VCaP (cell line): ENCODE measurements around the gene GRIPAP1.

Experiments
- H3K27ac ChIP-seq: fragments of 450-650 bp; 2 replicates; pipeline ENCODE4 v1.5.1; 2017
- TF ChIP-seq, protein P1 (sequence below): fragments of 450-650 bp; conservative IDR thresholded peaks from 2 replicates; pipeline ENCODE4 v1.5.1; 2017; ENCODE audit warnings: mild to moderate bottlenecking, moderate library complexity

Gene GRIPAP1, protein sequence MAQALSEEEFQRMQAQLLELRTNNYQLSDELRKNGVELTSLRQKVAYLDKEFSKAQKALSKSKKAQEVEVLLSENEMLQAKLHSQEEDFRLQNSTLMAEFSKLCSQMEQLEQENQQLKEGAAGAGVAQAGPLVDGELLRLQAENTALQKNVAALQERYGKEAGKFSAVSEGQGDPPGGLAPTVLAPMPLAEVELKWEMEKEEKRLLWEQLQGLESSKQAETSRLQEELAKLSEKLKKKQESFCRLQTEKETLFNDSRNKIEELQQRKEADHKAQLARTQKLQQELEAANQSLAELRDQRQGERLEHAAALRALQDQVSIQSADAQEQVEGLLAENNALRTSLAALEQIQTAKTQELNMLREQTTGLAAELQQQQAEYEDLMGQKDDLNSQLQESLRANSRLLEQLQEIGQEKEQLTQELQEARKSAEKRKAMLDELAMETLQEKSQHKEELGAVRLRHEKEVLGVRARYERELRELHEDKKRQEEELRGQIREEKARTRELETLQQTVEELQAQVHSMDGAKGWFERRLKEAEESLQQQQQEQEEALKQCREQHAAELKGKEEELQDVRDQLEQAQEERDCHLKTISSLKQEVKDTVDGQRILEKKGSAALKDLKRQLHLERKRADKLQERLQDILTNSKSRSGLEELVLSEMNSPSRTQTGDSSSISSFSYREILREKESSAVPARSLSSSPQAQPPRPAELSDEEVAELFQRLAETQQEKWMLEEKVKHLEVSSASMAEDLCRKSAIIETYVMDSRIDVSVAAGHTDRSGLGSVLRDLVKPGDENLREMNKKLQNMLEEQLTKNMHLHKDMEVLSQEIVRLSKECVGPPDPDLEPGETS

DNA sequence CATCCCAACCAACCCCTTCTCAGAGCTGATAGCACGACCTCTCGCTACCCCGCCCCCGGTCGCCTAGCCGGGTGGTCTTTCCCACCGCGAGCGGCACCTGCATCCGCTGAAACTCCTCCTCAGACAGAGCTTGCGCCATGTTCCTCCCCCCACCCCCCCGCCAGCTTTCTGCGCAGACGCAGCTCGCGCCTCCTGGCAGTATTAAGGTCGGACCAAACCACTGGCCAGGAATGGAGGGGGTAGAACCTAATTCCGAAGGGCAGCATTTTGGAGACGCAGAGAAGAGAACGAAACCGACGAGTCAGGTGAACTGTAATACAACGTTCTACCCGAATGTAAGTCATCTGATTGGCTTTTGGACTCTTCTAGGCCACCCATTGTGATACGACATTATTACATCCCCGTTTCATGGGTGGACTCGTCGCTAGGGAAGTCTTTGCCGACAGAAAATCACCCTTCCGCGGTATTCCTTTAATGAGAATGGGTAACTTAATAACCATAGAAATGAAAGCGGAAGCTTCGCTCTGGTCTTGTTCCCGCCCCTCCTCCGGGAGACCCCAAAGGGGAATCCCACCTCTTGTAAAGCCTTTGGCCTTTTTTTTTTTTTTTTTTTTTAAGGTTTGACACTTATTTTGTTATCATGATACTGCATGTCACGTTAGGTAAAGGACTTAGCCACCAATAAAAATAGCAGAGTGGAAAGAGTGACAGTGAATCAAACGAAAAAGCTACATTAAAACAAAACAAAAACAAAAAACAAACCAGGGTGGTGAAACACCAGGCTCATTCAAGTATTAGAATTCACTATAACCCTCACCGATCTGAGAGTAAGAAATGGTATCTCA, at the start of gene GRIPAP1:
Gene GRIPAP1, minus strand, starts transcription at position 174 of the 845 bp plus-strand sequence. Its CDS starts 35 bp downstream, at position 139.
- TF ChIP-seq, protein P1, sequence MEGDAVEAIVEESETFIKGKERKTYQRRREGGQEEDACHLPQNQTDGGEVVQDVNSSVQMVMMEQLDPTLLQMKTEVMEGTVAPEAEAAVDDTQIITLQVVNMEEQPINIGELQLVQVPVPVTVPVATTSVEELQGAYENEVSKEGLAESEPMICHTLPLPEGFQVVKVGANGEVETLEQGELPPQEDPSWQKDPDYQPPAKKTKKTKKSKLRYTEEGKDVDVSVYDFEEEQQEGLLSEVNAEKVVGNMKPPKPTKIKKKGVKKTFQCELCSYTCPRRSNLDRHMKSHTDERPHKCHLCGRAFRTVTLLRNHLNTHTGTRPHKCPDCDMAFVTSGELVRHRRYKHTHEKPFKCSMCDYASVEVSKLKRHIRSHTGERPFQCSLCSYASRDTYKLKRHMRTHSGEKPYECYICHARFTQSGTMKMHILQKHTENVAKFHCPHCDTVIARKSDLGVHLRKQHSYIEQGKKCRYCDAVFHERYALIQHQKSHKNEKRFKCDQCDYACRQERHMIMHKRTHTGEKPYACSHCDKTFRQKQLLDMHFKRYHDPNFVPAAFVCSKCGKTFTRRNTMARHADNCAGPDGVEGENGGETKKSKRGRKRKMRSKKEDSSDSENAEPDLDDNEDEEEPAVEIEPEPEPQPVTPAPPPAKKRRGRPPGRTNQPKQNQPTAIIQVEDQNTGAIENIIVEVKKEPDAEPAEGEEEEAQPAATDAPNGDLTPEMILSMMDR: no peak
- H3K27ac ChIP-seq: peak within 1 kb of the TSS; percentile 52

DNA sequence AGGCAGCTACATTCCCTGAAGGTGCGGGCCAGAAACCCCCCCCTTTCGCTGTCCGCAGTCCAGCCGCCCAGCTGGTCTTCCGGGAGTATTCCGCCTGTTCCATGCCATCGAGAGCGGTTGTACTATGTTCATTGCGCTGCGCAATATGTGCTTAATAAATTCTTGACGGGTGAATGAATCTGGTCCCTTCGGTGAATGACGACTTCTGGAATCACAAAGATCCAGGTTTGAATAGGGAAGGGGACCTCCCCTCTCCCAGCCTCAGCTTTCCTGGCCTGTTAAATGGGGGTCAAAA, 41.9 kb upstream of the GRIPAP1 start:
- peak overlapping the region; percentile 24; the same call in 1 of the 2 replicates for H3K27ac ChIP-seq
- TF ChIP-seq, protein P1: peak; percentile 21; the same call in 1 of the 2 replicates

DNA sequence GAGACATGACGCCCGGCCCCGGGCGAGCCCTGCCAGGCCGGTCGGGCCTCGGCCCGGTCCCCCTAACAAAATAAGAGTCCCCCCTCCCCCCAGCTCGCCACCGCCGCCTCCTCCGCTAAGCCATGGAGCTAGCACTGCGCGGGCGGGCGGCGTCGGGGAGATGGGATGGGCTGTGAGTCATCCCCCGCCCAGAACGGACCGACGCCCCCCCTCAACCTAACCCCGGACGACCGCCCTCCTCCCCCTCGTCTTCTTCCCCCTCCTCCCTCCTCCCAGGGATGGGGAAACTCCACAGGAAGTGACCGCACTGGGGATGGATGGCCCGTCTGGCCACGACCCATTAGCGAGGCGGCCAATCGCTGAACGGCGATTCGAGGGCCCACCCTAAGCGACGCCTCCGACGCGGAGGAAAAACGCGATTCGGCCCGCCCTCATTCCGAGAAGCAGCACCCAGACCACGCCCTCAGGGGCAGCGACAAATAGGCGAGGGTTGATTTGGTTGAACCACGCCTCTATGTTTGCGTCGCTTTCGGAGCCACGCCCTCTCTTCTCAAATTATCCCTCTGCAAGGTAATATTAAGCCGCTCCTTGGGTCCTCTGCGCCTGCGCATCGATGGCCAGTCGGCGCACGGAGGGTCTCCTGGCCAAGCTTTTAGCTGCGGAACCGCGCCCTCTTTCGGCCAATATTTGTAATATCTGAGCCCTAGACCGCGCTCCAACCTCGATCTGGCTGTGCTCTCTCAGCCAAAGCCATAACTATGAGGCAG, 41.3 kb upstream of the GRIPAP1 start, which contains the start of gene TFE3:
Gene TFE3, minus strand, starts transcription at position 138 of the 767 bp plus-strand sequence. Its CDS starts 131 bp downstream, at position 7.
- H3K27ac ChIP-seq: peak within 1 kb of the TSS; percentile 61; the same call in 1 of the 2 replicates

DNA sequence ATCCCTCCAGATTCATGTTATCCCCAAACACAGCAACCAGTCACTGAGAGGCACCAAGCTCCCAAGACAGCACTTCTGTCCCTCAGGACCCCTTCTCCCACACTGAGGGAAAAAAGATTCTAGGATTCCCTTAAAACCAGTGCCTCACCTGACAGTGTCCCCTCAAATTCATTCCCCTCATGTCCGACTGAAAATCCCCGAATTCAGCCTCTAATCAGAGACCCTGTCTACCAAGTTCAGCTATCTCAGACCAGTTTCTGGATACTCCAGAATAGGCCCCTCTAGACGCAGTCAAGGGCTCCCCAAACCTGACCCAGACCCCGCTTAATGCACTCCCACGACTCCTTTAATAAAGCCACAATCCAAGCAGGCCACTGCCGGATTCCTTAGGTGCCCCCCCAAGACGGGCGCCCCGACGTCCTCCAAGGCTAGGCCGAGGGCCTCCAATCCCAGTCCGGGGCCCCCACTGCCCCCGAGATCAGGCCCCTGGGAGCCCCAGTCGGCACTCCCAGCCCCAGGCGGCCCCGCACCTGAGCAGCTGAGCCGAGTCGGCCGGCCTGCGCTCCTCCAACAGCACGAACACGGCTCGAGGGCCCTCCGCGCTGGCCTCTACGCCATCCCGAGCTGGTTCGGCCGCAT, 40.6 kb upstream of the GRIPAP1 start:
- peak overlapping the region; percentile 61; the same call in 1 of the 2 replicates for H3K27ac ChIP-seq
- TF ChIP-seq, protein P1: no peak

More for the DNA sequence above, 41.3 kb upstream of the GRIPAP1 start, which contains the start of gene TFE3:
- TF ChIP-seq, protein P1: peak; percentile 69

DNA sequence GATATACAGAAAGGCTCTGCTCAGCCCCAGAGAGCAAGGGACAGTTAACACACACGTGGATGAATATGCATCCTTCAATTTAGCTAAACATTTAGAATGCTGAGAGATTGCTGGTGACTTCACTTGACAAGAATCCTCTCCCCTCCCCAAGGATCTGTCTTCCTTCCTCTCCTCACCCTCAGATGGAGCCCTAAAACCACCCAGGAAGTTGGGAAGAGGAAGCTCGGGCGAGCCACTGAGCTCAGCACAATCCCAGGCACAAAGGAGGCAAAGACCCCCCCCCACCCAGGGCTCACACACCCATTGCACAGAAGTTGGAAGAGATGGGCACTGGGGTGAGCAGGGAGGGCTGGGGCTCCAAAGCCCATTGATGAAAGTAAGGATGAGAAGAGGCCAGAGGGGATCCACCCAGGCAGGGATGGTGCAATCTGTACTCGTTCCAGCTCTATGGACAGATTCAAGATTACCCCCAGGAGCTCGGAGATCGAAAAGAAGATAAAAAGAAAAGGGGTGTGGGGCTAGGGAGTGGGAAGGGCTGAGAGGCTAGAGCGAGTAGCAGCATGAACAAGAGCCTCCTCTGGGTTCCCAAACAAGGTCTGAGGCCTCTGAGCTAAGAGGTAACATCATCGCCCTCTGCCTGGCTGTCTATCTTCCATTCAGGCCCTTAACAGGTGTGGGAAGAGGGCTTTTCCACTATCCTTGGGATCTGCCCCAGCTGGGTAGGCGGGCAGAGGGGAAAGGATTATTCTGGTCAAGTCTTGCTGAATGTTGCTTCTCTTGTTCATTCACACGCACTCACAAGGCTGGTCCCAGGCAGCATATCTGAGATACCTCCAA, 39.9 kb upstream of the GRIPAP1 start:
- H3K27ac ChIP-seq: peak overlapping the region; percentile 61; the same call in 1 of the 2 replicates
- TF ChIP-seq, protein P1: no peak
